ENCODE results near the gene ARID1A.

The ARID1A gene

GRCh38 chr1:26828411-26828991 is 132.7 kb downstream of the ARID1A start:
- DNase-seq (ENCODE audit: low spot score) = no peak

- DNase-seq (ENCODE audit: low spot score) = no peak
These were observed 133.5 kb downstream of the ARID1A start for GRCh38 chr1:26829184-26829911.

GRCh38 chr1:26831059-26831458 is 135.2 kb downstream of the ARID1A start:
- no peak for DNase-seq (ENCODE audit: low spot score)

Data from hepatic stellate cell (primary cell).